ENCODE measurements around the gene SENP1. TPM values are rescaled to one million over a fixed set of nuclear protein-coding genes. Genes with fewer than 3 reads are reported as not detected.

The SENP1 gene
- total RNA-seq, 1 donor from 2014 or later, result 44.0 TPM

GRCh38 chr12:48135027-48135426 is 29.1 kb upstream of the SENP1 start:
- Mint-ChIP-seq H3K4me3 (no peak overlapping the region), H3K36me3 (ENCODE audit: low read depth) (peaks cover 25% of the 10 kb centered on the region), H3K9me3 (no peaks in the 10 kb centered on the region), H3K27ac (ENCODE audit: unreplicated experiment) (no peak overlapping the region), H3K4me1 (no peaks in the 10 kb centered on the region), H3K27me3 (ENCODE audit: low read depth) (no peaks in the 10 kb centered on the region)
- no peak for TF ChIP-seq CTCF (conservative IDR thresholded peaks at IDR 0.05)
- DNase-seq (ENCODE audit: low read depth, low spot score), result no peak

- H3K36me3 Mint-ChIP-seq (ENCODE audit: low read depth), result peaks cover 28% of the 10 kb centered on the region
- no peaks in the 10 kb centered on the region for H3K4me1 Mint-ChIP-seq
- H3K27ac Mint-ChIP-seq (ENCODE audit: unreplicated experiment), result no peak overlapping the region
- H3K27me3 Mint-ChIP-seq (ENCODE audit: low read depth), result no peaks in the 10 kb centered on the region
- no peak for TF ChIP-seq CTCF (conservative IDR thresholded peaks at IDR 0.05)
- no peaks in the 10 kb centered on the region for H3K9me3 Mint-ChIP-seq
- DNase-seq (ENCODE audit: low read depth, low spot score), result no peak
- no peak overlapping the region for H3K4me3 Mint-ChIP-seq
These were observed 26.9 kb upstream of the SENP1 start for GRCh38 chr12:48132826-48133225.

- H3K27ac Mint-ChIP-seq (ENCODE audit: unreplicated experiment), result no peak overlapping the region
- H3K4me3 Mint-ChIP-seq, result no peak overlapping the region
- peaks cover 30% of the 10 kb centered on the region for H3K36me3 Mint-ChIP-seq (ENCODE audit: low read depth)
- H3K27me3 Mint-ChIP-seq (ENCODE audit: low read depth), result no peaks in the 10 kb centered on the region
- DNase-seq (ENCODE audit: low read depth, low spot score), result no peak
- no peak for TF ChIP-seq CTCF (conservative IDR thresholded peaks at IDR 0.05)
- no peaks in the 10 kb centered on the region for H3K4me1 Mint-ChIP-seq
- no peaks in the 10 kb centered on the region for H3K9me3 Mint-ChIP-seq
These were observed 25.6 kb upstream of the SENP1 start for GRCh38 chr12:48131517-48131916.

- TF ChIP-seq CTCF (conservative IDR thresholded peaks at IDR 0.05), result no peak
- Mint-ChIP-seq H3K4me1 (peaks cover under 1% of the 10 kb centered on the region), H3K4me3 (no peak overlapping the region), H3K27ac (ENCODE audit: unreplicated experiment) (no peak overlapping the region), H3K27me3 (ENCODE audit: low read depth) (no peaks in the 10 kb centered on the region), H3K9me3 (no peaks in the 10 kb centered on the region), H3K36me3 (ENCODE audit: low read depth) (peaks cover 32% of the 10 kb centered on the region)
- DNase-seq (ENCODE audit: low read depth, low spot score), result no peak
These were observed 23.5 kb upstream of the SENP1 start for GRCh38 chr12:48129376-48129775.

GRCh38 chr12:48128800-48129199 is 22.9 kb upstream of the SENP1 start:
- no peak overlapping the region for H3K4me3 Mint-ChIP-seq
- no peak for DNase-seq (ENCODE audit: low read depth, low spot score)
- peaks cover 4% of the 10 kb centered on the region for H3K4me1 Mint-ChIP-seq
- peaks cover 30% of the 10 kb centered on the region for H3K36me3 Mint-ChIP-seq (ENCODE audit: low read depth)
- H3K27ac Mint-ChIP-seq (ENCODE audit: unreplicated experiment), result no peak overlapping the region
- TF ChIP-seq CTCF (conservative IDR thresholded peaks at IDR 0.05), result no peak
- no peaks in the 10 kb centered on the region for H3K9me3 Mint-ChIP-seq
- no peaks in the 10 kb centered on the region for H3K27me3 Mint-ChIP-seq (ENCODE audit: low read depth)

Measured in neural crest cell (in vitro differentiated cells).